Neural progenitor cell (in vitro differentiated cells): ENCODE results near the gene CREBL2.

Experiments used
- CTCF ChIP-seq: fragments of 200-600 bp; sonication (generic); IDR thresholded peaks from 2 replicates; pipeline ENCODE4 v1.5.1; 2017; ENCODE audit warnings: antibody characterized with exemption, mild to moderate bottlenecking
- EZH2 ChIP-seq: fragments of 200-600 bp; sonication (generic); IDR thresholded peaks from 2 replicates; pipeline ENCODE4 v1.6.1; 2017; ENCODE audit warnings: antibody characterized with exemption, mild to moderate bottlenecking, moderate library complexity
- EZH2phosphoT487 ChIP-seq: fragments of 200-600 bp; sonication (generic); IDR thresholded peaks from 2 replicates; pipeline ENCODE4 v1.6.1; 2017; ENCODE audit warnings: antibody characterized with exemption

GRCh38 chr12:12636641-12637040 is 25.0 kb downstream of the CREBL2 start:
- TF ChIP-seq CTCF: no peak
- TF ChIP-seq EZH2phosphoT487: no peak
- no peak for TF ChIP-seq EZH2
